RWPE1 (cell line): ENCODE measurements around the gene WDR77.

Experiments
- CTCF ChIA-PET: fragments of 350-600 bp; sonication (Branson Sonifier 250); formaldehyde crosslinking; extraction: SDS; loops from one replicate; lab custom pipeline; 2021; lab: Yijun Ruan, JAX
- POLR2A ChIA-PET: fragments of 400-600 bp; formaldehyde crosslinking; extraction: SDS; loops from one replicate; lab custom pipeline; 2020; ENCODE audit warnings: antibody characterized with exemption; ENCODE audit not compliant: low non-redundant PET; lab: Yijun Ruan, JAX
- DNase-seq: peaks from one replicate; pipeline ENCODE4 v3.0.0; 2012; ENCODE audit warnings: low spot score
- H3K27ac ChIP-seq: fragments of 450-650 bp; 2 replicates; pipeline ENCODE4 v1.5.1; 2017
- TF ChIP-seq, protein P1 (sequence below): fragments of 450-650 bp; conservative IDR thresholded peaks from 2 replicates; pipeline ENCODE4 v1.5.1; 2017; ENCODE audit warnings: low read depth, mild to moderate bottlenecking

WDR77 gene

DNA sequence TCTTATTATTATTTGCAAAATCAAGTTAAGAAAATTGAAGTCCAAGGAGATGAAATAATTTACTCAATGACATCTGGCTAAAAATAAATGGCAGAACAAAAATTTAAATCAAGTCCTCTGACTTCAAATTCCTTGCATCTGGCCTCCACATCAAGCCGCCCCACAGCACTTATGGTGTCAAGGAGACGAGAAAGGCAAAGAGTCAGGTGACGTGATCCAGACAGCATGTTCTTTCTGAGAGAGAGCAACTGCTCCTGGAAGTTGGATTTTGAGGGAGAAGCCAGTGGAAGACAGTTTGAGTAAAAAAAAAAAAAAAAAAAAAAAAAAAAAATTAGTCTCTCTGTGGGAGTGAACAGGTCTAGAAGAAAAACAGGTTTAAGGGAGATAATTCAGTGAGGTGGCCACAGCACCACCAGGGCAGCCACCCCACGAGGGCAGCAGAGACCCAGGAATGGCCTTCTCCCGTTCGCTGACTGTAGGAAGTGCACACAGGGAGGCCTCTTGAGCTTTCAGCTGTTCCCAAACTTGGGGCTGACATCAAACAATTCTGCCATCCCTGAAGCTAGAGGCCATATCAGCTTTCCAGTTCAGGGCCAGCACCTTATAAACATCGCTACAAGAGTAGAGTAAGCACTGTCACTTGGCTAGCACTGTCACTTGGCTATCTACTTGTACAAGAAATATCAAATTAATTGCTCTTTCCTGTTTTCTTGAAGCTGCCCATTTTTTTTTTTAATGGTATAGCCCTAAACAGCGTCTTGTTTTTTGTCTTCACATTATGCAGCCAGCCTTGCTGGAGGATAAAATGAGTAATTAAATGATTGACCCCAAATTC is 32.5 kb upstream of the WDR77 start:
- TF ChIP-seq, protein P1, sequence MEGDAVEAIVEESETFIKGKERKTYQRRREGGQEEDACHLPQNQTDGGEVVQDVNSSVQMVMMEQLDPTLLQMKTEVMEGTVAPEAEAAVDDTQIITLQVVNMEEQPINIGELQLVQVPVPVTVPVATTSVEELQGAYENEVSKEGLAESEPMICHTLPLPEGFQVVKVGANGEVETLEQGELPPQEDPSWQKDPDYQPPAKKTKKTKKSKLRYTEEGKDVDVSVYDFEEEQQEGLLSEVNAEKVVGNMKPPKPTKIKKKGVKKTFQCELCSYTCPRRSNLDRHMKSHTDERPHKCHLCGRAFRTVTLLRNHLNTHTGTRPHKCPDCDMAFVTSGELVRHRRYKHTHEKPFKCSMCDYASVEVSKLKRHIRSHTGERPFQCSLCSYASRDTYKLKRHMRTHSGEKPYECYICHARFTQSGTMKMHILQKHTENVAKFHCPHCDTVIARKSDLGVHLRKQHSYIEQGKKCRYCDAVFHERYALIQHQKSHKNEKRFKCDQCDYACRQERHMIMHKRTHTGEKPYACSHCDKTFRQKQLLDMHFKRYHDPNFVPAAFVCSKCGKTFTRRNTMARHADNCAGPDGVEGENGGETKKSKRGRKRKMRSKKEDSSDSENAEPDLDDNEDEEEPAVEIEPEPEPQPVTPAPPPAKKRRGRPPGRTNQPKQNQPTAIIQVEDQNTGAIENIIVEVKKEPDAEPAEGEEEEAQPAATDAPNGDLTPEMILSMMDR, result peak; percentile 41
- ChIA-PET POLR2A (no interaction called here), CTCF (interaction anchor here (0.6 to 1.3 kb wide), 16 partner anchors 8 to 509 kb away, joined by 3 to 9 read pairs (median 4); no protein-coding TSS in a partner anchor)
- H3K27ac ChIP-seq, result no peak overlapping the region
- DNase-seq, result peak; percentile 69

DNA sequence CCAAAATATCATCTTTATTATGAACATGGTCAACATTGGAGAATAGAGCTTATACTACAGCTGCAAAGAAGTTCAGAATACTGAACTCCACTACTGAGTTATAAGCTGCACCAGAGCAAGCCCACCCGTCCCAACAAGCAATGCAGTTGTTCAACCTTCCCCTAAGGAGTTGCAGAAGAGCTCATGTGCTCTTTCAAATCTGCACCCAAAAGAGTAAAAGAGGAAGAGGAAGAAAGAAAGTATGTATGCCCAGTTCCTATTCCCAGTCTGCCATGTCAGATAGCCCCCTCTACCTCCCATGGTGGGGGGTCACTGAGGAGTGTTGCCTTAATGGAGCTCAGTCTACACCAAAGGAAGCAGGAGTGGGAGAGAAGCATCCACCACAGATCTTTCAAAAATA is 31.6 kb upstream of the WDR77 start:
- DNase-seq, result no peak
- ChIA-PET POLR2A (no interaction called here), CTCF (no interaction called here)
- no peak overlapping the region for H3K27ac ChIP-seq
- TF ChIP-seq, protein P1, result no peak

DNA sequence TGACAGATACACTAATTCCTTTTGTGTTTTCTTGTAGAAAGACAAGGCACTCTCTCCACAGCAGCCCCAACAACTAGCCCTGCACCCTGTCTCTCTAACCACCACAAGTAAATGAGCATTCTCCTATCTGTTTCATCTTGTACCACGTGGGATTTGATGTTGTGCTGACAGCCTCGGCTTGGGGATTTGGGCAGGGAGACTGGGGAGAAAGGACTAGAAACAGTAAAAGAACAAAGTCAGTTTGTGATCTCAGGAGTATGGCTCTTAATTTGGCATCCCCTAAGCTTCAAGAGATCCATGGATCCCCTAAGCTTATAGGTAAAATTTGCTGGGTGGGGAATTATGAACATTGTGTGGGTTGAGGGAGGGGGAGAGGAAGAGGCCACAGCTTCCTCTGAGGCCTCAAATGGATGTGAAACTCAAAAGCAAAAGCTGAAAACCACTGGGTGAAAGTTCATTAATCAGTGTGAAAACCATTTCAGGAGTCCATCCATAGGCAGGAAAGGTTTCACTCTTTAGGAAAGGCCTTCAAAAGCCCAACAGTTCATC is 27.8 kb upstream of the WDR77 start:
- POLR2A ChIA-PET, result interaction anchor here (1.1 kb wide), 1 partner anchor 14 kb away, joined by 3 read pairs; no protein-coding TSS in a partner anchor
- no peak overlapping the region for H3K27ac ChIP-seq
- CTCF ChIA-PET, result interaction anchor here (0.7 kb wide), 1 partner anchor 193 kb away, joined by 5 read pairs; no protein-coding TSS in a partner anchor
- DNase-seq, result no peak
- TF ChIP-seq, protein P1, result no peak

DNA sequence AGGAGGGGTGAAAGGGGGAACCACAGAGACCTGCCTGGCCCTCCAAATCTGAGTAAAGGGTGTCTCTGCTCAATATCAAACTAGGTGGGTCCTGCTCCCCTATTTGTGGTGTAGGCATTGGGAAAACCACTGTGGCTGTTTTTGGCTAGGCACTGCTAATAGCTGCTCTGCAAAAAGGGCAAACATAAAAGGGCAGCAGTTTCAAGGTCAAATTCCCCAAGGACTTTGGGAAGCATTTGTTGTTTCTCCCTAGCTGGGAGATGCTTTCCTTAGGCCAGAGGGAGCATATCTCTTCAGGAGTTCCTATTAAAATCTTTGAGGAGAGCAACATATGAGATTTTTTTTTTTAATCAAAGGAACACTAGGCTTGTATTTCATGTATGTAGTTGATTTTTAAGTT is 27.2 kb upstream of the WDR77 start:
- POLR2A ChIA-PET, result no interaction called here
- TF ChIP-seq, protein P1, result no peak
- H3K27ac ChIP-seq, result no peak overlapping the region
- DNase-seq, result no peak
- CTCF ChIA-PET, result interaction anchor here (0.7 kb wide), 2 partner anchors 194 to 649 kb away, joined by 3 to 5 read pairs; no protein-coding TSS in a partner anchor

DNA sequence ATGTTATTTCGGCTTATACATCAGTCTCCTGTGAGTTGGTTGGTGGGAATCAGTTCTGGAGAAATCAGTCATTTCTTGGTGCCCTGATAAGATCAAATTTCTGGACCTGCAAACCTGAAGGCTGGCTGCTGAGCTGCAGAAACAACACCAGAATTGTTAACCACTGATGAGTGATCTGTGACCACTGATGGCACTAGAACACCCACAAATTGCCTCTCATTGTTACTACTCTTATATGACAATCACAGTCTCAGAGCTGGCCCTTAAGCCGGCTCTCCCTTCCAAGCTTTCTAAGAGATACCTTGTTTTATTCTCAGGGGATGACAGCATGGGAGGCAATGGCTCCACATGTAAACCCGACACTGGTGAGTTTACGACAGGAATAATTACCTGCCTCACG is 26.6 kb upstream of the WDR77 start:
- TF ChIP-seq, protein P1, result no peak
- H3K27ac ChIP-seq, result no peak overlapping the region
- CTCF ChIA-PET, result interaction anchor here (0.6 to 0.7 kb wide), 2 partner anchors 32 to 649 kb away, joined by 3 to 4 read pairs; no protein-coding TSS in a partner anchor
- DNase-seq, result no peak
- POLR2A ChIA-PET, result no interaction called here

DNA sequence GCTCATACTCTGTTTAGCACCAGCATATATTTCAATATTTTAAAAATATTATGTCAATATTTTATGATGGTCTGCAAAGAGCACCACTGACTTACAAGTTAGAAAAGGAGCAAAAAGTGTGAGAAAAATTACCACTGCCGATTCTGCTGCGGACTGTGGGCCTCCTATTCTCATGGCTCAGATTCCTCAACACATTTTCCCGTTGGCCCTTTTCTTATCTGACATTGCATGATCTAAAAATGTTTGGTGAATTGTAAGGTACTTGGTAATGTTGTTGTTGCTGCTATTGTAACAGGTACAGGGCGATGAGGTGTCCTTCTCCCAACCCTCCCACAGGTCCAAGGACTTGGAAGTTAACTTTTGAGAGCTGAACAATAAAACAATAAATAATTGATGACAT is 25.5 kb upstream of the WDR77 start:
- ChIA-PET POLR2A (no interaction called here), CTCF (interaction anchor here (0.6 kb wide), 1 partner anchor 34 kb away, joined by 5 read pairs; no protein-coding TSS in a partner anchor)
- DNase-seq, result no peak
- no peak overlapping the region for H3K27ac ChIP-seq
- TF ChIP-seq, protein P1, result no peak
